Measurements from ENCODE around the gene REXO1.
"Not testable (repeated sequence)": the region's sequence is repeated elsewhere in the genome, so short reads cannot be mapped to it uniquely, and the experiment has no call there.

REXO1 gene

DNA sequence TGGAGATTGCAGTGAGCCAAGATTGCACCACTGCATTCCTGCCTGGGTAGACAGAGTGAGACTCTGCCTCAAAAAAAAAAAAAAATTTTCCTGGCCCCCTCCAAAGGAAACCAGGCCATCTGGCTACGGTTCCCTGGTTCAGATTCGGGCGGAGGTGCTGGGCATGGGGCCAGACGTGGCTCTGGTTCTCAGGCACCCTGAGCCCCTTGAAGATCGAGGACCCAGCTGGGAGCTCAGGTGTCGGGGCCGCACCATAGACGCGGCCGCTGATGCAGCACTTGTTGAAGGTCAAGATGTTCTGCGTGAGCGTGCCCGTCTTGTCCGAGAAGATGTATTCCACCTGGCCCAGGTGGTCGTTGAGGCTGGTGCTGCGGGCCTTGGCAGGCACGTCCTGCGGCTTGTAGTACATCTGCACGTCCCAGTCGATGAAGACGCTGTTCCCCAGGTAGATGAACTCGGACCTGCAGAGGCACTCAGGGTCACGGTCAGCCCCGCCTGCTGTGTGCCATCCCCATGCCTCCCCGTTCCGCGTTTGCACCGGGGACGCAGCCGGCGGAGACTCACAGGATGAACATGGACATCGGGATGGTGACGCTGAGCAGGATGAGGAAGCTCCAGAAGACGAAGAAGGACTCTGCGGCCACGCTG is 48.5 kb downstream of the REXO1 start:
- H3K9me3 ChIP-seq (ENCODE audit: control insufficient read depth, insufficient read depth, low read length), result no peaks in the 10 kb centered on the region
- DNase-seq (ENCODE audit: low read depth, low spot score), result no peak
- no peak overlapping the region for H3K4me3 ChIP-seq (ENCODE audit: low read length)
- no peaks in the 10 kb centered on the region for H3K27me3 ChIP-seq (ENCODE audit: control insufficient read depth, insufficient read depth, low read length)
- peaks cover 5% of the 10 kb centered on the region; the same call in 1 of the 2 replicates for H3K4me1 ChIP-seq (ENCODE audit: control insufficient read depth, insufficient read depth, low read length)
- no peaks in the 10 kb centered on the region for H3K36me3 ChIP-seq (ENCODE audit: control insufficient read depth, insufficient read depth, low read length)
- H3K27ac ChIP-seq (ENCODE audit: low read length), result no peak overlapping the region
- WGBS (ENCODE audit: insufficient coverage, insufficient read length), result no CpG with 5 or more reads among the region's 36 CpGs

DNA sequence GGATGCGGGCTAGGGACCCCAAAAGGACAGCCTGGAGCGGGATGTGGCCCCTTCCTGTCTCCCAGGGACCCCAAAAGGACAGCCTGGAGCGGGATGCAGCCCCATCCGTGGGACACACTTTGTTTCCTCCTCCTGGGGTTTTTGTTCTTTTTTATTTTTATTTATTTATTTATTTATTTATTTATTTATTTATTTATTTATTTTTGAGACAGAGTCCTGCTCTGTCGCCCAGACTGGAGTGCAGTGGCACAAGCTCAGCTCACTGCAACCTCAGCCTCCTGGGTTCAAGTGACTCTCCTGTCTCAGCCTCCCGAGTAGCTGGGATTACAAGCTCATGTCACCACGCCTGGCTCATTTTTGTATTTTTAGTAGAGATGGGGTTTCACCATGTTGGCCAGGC is 51.0 kb downstream of the REXO1 start:
- H3K36me3 ChIP-seq (ENCODE audit: control insufficient read depth, insufficient read depth, low read length); H3K27me3 ChIP-seq (ENCODE audit: control insufficient read depth, insufficient read depth, low read length); DNase-seq (ENCODE audit: low read depth, low spot score); H3K4me3 ChIP-seq (ENCODE audit: low read length); H3K9me3 ChIP-seq (ENCODE audit: control insufficient read depth, insufficient read depth, low read length); H3K27ac ChIP-seq (ENCODE audit: low read length): not testable (repeated sequence)
- H3K4me1 ChIP-seq (ENCODE audit: control insufficient read depth, insufficient read depth, low read length), result peaks cover 10% of the 10 kb centered on the region; the same call in 1 of the 2 replicates
- WGBS (ENCODE audit: insufficient coverage, insufficient read length), result no CpG with 5 or more reads among the region's 7 CpGs

DNA sequence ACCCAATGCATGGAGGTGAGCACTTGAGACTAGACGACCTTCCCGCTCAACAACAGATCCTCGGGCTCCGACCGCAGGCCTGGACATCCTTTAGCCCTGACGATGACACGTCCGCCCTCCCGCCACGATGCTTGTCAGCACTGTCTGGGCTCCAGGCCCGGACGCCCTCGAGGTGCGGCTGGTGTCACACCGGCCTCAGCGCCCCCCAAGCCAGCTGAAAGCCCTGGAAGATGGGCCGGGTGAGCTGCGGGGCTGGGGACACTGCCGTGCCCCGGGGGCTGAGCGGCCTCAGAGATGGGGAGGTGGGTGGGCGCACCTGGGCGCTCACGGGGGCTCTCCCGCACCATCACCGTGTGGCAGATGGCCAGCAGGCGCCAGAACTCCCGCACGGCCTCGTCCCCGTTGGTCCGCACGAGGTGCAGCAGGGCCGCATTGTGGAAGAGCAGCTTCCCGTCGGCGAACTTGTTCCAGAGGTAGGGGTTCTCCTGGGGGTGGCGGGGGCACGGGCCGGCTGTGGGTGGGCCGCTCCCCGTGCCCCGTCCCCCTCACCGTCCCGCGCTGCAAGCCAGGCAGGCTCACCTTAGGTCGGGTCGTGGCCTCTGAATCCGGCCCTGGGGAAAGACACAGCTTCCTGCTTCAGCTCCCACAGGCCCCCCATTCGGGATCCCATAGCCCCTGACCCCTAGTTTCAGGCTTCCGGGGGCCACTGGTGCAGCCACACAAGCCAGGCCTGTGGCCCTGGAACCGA is 51.7 kb downstream of the REXO1 start:
- no CpG with 5 or more reads among the region's 52 CpGs for WGBS (ENCODE audit: insufficient coverage, insufficient read length)
- H3K27ac ChIP-seq (ENCODE audit: low read length), result no peak overlapping the region
- H3K27me3 ChIP-seq (ENCODE audit: control insufficient read depth, insufficient read depth, low read length), result no peaks in the 10 kb centered on the region

DNA sequence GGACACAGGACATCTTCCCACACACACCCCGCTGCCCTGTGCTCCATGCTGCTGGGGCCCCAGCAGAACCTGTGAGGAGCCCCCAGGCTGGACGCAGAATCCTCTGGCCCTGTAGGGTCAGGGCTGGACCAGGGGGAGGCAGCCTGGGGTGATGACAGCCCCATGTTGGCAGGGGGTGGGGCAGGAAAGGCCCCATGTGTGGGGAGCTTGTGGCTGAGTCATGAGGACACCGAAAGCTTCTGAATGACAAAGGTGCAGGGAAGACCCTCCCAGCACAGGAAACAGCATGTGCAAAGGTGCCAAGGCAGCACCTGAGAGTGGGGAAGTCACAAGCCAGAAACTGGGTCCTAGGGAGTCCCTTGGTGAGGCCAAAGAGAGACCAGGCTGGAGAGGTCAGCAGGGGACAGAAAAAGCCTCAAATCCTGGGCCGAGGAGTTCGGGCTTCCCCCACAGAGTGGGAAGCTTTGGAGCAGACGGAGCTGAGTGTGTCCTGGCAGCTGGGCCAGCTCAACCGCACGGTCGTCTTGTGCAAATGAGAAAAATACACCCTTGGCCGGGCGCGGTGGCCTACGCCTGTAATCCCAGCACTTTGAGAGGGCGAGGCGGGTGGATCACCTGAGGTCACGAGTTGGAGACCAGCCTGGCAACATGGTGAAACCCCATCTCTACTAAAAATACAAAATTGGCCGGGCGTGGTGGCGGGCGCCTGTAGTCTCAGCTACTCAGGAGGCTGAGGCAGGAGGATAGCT is 53.7 kb downstream of the REXO1 start:
- Histone ChIP-seq H3K4me1 (ENCODE audit: control insufficient read depth, insufficient read depth, low read length) (peaks cover 10% of the 10 kb centered on the region; the same call in 1 of the 2 replicates), H3K4me3 (ENCODE audit: low read length) (no peak overlapping the region), H3K36me3 (ENCODE audit: control insufficient read depth, insufficient read depth, low read length) (no peaks in the 10 kb centered on the region), H3K9me3 (ENCODE audit: control insufficient read depth, insufficient read depth, low read length) (no peaks in the 10 kb centered on the region), H3K27me3 (ENCODE audit: control insufficient read depth, insufficient read depth, low read length) (no peaks in the 10 kb centered on the region; the same call in 1 of the 2 replicates), H3K27ac (ENCODE audit: low read length) (no peak overlapping the region)
- WGBS (ENCODE audit: insufficient coverage, insufficient read length), result no CpG with 5 or more reads among the region's 20 CpGs
- no peak for DNase-seq (ENCODE audit: low read depth, low spot score)

More for the DNA sequence above, 51.7 kb downstream of the REXO1 start:
- Histone ChIP-seq H3K9me3 (ENCODE audit: control insufficient read depth, insufficient read depth, low read length) (no peaks in the 10 kb centered on the region), H3K4me1 (ENCODE audit: control insufficient read depth, insufficient read depth, low read length) (peaks cover 10% of the 10 kb centered on the region; the same call in 1 of the 2 replicates), H3K36me3 (ENCODE audit: control insufficient read depth, insufficient read depth, low read length) (no peaks in the 10 kb centered on the region), H3K4me3 (ENCODE audit: low read length) (no peak overlapping the region; the same call in 1 of the 2 replicates)
- no peak for DNase-seq (ENCODE audit: low read depth, low spot score)

DNA sequence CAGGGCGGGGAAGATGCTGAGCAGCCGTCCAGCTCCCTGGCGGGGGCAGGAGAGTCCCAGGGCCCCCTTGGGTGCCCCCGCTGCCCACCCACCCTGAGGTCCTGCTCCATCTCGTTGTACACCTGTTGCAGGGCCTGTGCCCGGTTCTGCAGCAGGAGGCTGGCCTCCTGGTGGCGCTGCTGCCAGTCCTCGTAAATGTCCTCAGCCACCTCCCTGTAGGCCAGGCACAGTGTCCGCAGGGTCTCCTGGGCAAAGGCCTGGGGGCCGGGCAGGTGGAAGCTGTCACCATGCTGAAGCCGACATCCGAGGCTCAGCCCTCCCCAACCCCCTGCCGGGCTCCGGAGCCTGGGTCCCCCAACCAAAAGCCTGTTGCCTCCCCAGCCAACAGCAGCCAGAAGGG is 56.4 kb downstream of the REXO1 start:
- no peak for DNase-seq (ENCODE audit: low read depth, low spot score)
- H3K9me3 ChIP-seq (ENCODE audit: control insufficient read depth, insufficient read depth, low read length), result no peaks in the 10 kb centered on the region
- H3K36me3 ChIP-seq (ENCODE audit: control insufficient read depth, insufficient read depth, low read length), result no peaks in the 10 kb centered on the region
- H3K27me3 ChIP-seq (ENCODE audit: control insufficient read depth, insufficient read depth, low read length), result peaks cover 3% of the 10 kb centered on the region; the same call in 1 of the 2 replicates
- H3K4me1 ChIP-seq (ENCODE audit: control insufficient read depth, insufficient read depth, low read length), result peaks cover 16% of the 10 kb centered on the region
- H3K27ac ChIP-seq (ENCODE audit: low read length), result no peak overlapping the region
- H3K4me3 ChIP-seq (ENCODE audit: low read length), result no peak overlapping the region
- WGBS (ENCODE audit: insufficient coverage, insufficient read length), result no CpG with 5 or more reads among the region's 14 CpGs

DNA sequence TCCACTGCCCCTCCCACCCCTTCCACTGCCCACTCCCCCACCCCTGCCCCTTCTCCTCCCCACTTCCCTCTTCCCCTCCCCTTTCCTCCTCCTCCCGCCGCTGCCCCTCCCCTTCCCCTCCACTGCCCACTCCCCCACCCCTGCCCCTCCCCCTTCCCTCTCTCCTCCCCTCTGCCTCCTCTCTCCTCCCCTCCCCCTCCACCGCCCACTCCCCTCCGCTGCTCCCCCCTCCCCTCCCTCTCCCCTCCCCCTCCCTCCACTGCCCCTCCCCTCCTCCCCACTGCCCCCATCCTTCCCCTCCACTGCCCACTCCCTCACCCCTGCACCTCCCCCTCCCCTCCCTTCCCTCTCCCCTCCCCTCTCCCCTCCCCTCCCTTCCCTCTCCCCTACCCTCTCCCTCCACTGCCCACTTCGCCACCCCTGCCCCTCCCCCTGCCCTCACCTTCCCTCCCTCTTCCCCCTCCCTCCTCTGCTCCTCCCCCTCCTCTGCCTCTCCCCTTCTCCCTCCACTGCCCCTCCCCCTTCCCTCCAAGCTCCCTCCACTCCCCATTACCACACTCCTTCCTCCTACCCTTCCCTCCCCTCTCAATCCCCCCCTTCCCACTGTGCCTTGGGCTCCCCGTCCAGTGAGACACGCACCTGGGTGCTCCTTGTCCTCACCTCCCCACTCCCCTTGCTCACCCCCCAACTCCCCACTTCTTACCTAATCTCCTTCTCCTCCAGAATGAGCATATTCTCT is 58.1 kb downstream of the REXO1 start:
- H3K4me1 ChIP-seq (ENCODE audit: control insufficient read depth, insufficient read depth, low read length), result peaks cover 11% of the 10 kb centered on the region; the same call in 1 of the 2 replicates
- no CpG with 5 or more reads among the region's 7 CpGs for WGBS (ENCODE audit: insufficient coverage, insufficient read length)
- H3K4me3 ChIP-seq (ENCODE audit: low read length), result peak overlapping the region; percentile 14; the same call in 1 of the 2 replicates
- no peak overlapping the region for H3K27ac ChIP-seq (ENCODE audit: low read length)
- H3K36me3 ChIP-seq (ENCODE audit: control insufficient read depth, insufficient read depth, low read length), result no peaks in the 10 kb centered on the region
- H3K9me3 ChIP-seq (ENCODE audit: control insufficient read depth, insufficient read depth, low read length), result no peaks in the 10 kb centered on the region
- DNase-seq (ENCODE audit: low read depth, low spot score), result no peak
- peaks cover 3% of the 10 kb centered on the region; the same call in 1 of the 2 replicates for H3K27me3 ChIP-seq (ENCODE audit: control insufficient read depth, insufficient read depth, low read length)

DNA sequence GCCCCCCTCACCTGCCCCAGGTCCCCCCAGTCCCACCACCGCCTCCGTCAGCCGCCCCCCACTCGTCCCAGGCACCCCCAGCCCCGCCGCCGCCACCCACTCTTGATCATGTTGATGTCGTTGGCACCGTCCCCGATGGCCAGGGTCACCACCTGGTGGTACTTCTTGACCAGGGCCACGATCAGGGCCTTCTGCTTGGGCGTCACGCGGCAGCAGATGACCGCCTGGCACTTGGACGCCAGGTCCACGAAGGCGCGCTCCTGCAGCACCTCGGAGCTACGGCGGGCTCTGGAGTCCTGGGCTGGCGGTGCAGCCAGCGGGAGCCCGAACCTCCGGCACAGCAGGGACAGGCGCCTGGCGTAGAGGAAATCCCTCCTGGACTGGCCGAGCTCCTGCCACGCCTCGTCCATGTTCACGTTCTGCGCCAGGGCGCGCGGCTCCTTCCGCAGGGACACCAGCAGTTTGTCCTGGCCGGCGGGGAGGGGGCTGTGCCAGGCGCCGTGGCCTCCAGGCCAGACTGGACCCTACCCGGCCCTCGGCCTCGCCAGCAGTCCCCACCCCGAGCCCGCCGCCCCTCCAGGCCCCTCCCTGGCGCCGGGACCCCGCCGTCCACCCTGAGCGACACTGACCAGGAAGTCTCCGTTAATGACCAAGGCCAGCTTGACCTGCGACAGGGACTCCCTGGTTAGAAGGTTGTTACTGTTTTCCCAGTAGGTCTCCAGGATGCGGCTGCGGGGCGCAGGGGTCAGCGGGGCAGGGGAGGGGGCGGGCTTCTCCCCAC is 58.8 kb downstream of the REXO1 start:
- Histone ChIP-seq H3K36me3 (ENCODE audit: control insufficient read depth, insufficient read depth, low read length) (no peaks in the 10 kb centered on the region), H3K4me1 (ENCODE audit: control insufficient read depth, insufficient read depth, low read length) (peaks cover 8% of the 10 kb centered on the region; the same call in 1 of the 2 replicates), H3K9me3 (ENCODE audit: control insufficient read depth, insufficient read depth, low read length) (no peaks in the 10 kb centered on the region), H3K27ac (ENCODE audit: low read length) (no peak overlapping the region), H3K4me3 (ENCODE audit: low read length) (peak overlapping the region; percentile 7; the same call in 1 of the 2 replicates), H3K27me3 (ENCODE audit: control insufficient read depth, insufficient read depth, low read length) (peaks cover 3% of the 10 kb centered on the region; the same call in 1 of the 2 replicates)
- no peak for DNase-seq (ENCODE audit: low read depth, low spot score)
- no CpG with 5 or more reads among the region's 59 CpGs for WGBS (ENCODE audit: insufficient coverage, insufficient read length)

DNA sequence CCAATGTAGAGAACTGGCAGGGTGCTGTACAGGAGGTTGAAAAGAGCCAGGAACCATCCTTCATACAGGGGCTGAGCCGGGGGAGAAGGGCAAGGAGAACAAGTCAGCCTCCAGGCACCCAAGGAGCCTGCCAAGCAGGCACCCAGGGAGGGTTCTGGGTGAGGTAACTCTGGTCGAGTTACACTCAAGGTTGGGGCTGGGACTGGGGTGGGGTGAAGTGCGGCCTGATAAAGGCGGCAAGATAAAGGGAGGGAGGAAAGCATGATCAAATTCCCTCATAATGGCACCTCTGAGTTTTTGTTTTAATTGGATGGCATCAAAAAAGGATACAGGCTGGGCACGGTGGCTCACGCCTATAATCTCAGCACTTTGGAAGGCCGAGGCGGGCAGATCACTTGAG is 61.2 kb downstream of the REXO1 start:
- Histone ChIP-seq H3K4me1 (ENCODE audit: control insufficient read depth, insufficient read depth, low read length) (peaks cover 5% of the 10 kb centered on the region; the same call in 1 of the 2 replicates), H3K36me3 (ENCODE audit: control insufficient read depth, insufficient read depth, low read length) (no peaks in the 10 kb centered on the region), H3K9me3 (ENCODE audit: control insufficient read depth, insufficient read depth, low read length) (no peaks in the 10 kb centered on the region), H3K27ac (ENCODE audit: low read length) (no peak overlapping the region), H3K4me3 (ENCODE audit: low read length) (no peak overlapping the region), H3K27me3 (ENCODE audit: control insufficient read depth, insufficient read depth, low read length) (peaks cover 3% of the 10 kb centered on the region; the same call in 1 of the 2 replicates)
- no CpG with 5 or more reads among the region's 8 CpGs for WGBS (ENCODE audit: insufficient coverage, insufficient read length)
- no peak for DNase-seq (ENCODE audit: low read depth, low spot score)

DNA sequence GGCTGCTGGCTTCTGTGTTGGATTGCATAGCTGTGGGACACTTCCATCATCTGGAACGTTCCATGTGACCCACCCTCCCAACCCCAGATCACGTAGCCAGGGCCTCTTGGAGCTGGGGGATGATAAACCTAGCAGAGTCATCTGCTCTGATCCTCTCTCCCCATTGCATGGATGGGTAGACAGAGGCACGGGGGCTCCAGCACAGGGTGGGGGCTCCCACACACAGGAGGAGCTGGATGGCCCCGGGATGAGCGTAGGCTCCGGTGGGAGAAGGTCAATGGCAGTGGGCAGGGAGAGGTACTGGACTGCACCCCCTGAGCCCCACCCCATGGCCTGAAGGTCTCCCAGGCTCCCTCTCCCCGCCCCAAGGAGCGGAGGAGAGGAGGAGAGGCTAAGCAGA is 61.6 kb downstream of the REXO1 start:
- no CpG with 5 or more reads among the region's 8 CpGs for WGBS (ENCODE audit: insufficient coverage, insufficient read length)
- H3K4me3 ChIP-seq (ENCODE audit: low read length), result no peak overlapping the region
- H3K9me3 ChIP-seq (ENCODE audit: control insufficient read depth, insufficient read depth, low read length), result no peaks in the 10 kb centered on the region
- peaks cover 5% of the 10 kb centered on the region; the same call in 1 of the 2 replicates for H3K4me1 ChIP-seq (ENCODE audit: control insufficient read depth, insufficient read depth, low read length)
- no peaks in the 10 kb centered on the region for H3K36me3 ChIP-seq (ENCODE audit: control insufficient read depth, insufficient read depth, low read length)
- H3K27ac ChIP-seq (ENCODE audit: low read length), result no peak overlapping the region
- peaks cover 3% of the 10 kb centered on the region; the same call in 1 of the 2 replicates for H3K27me3 ChIP-seq (ENCODE audit: control insufficient read depth, insufficient read depth, low read length)
- no peak for DNase-seq (ENCODE audit: low read depth, low spot score)
